ENCODE measurements around the gene MALRD1. TPM values are rescaled to one million over a fixed set of nuclear protein-coding genes. Genes with fewer than 3 reads are reported as not detected.

Gene MALRD1
- total RNA-seq, 4 donors from 2014 or later: 0.33 to 7.5 (median 1.1) TPM

DNA sequence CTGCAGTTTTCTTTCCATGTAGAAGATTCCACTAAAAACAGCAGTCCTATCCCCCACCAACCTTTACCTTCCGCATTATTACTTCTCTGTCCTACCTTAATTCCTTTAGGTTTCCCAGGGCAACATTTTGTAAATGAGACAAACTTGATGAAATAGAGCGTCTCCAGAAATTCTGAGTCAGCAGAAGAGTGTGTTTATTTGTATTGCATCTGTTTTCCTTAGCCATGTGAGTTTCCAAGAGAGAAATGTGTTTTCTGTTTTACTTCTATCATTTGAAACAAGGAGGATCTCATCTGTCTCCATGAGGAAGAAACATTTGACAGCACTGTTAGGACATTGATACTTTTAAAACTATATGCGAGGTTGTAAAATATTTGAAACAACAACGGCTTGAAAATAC is 523.5 kb downstream of the MALRD1 start:
- no peaks in the 10 kb centered on the region for H3K27me3 ChIP-seq
- no peaks in the 10 kb centered on the region for H3K36me3 ChIP-seq
- peaks cover 0 to 30% (median 16%) of the 10 kb centered on the region in 4 donors for H3K4me1 ChIP-seq
- peak overlapping the region in 3 of 4 donors; percentile 48 to 56 (median 54) for H3K27ac ChIP-seq (replicated peaks in 1 of 4)
- no peak for TF ChIP-seq POLR2AphosphoS5 (IDR thresholded peaks at IDR 0.05)
- TF ChIP-seq EP300 (IDR thresholded peaks at IDR 0.05): no peak
- TF ChIP-seq, protein P1, sequence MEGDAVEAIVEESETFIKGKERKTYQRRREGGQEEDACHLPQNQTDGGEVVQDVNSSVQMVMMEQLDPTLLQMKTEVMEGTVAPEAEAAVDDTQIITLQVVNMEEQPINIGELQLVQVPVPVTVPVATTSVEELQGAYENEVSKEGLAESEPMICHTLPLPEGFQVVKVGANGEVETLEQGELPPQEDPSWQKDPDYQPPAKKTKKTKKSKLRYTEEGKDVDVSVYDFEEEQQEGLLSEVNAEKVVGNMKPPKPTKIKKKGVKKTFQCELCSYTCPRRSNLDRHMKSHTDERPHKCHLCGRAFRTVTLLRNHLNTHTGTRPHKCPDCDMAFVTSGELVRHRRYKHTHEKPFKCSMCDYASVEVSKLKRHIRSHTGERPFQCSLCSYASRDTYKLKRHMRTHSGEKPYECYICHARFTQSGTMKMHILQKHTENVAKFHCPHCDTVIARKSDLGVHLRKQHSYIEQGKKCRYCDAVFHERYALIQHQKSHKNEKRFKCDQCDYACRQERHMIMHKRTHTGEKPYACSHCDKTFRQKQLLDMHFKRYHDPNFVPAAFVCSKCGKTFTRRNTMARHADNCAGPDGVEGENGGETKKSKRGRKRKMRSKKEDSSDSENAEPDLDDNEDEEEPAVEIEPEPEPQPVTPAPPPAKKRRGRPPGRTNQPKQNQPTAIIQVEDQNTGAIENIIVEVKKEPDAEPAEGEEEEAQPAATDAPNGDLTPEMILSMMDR (IDR thresholded peaks at IDR 0.05): no peak
- TF ChIP-seq POLR2A (IDR thresholded peaks at IDR 0.05; ENCODE audit: low read depth): no peak
- no peak overlapping the region for H3K4me3 ChIP-seq
- H3K9me3 ChIP-seq: no peaks in the 10 kb centered on the region
- no peak for DNase-seq (ENCODE audit: extremely low spot score)
- intact Hi-C loops (cut with DNase I): no loop called here
- WGBS: 80% methylated on average over 4 of the region's 4 CpGs

DNA sequence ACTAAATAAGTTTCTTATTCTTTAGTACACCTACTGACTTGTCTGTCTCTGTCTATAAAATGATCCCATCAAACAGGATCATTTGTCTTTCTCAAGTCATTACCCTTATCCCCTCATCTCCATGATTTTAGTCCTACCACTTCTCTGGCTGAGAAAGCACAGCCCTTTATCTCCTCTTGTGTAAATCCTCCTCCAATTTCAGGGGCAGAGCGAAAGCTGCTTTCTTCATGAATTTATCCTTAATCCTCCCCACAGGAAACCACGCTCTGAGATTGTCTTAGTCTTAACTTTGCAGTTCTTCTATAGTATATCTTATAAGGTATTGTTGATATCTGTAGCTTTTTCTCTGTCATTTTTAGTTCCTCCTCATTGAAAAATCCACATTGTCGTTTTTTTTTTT is 528.0 kb downstream of the MALRD1 start:
- no peaks in the 10 kb centered on the region for H3K9me3 ChIP-seq
- no peaks in the 10 kb centered on the region for H3K36me3 ChIP-seq
- intact Hi-C loops (cut with DNase I): no loop called here
- no peaks in the 10 kb centered on the region for H3K27me3 ChIP-seq
- no peak overlapping the region for H3K4me3 ChIP-seq
- H3K4me1 ChIP-seq: peaks cover 0 to 14% (median 6%) of the 10 kb centered on the region in 4 donors
- DNase-seq (ENCODE audit: extremely low spot score): no peak
- 82% methylated on average over 3 of the region's 3 CpGs for WGBS
- H3K27ac ChIP-seq (replicated peaks in 1 of 4): no peak overlapping the region
- TF ChIP-seq, protein P1 (IDR thresholded peaks at IDR 0.05): no peak
- TF ChIP-seq EP300 (IDR thresholded peaks at IDR 0.05) (no peak), POLR2AphosphoS5 (IDR thresholded peaks at IDR 0.05) (no peak), POLR2A (IDR thresholded peaks at IDR 0.05; ENCODE audit: low read depth) (no peak)

DNA sequence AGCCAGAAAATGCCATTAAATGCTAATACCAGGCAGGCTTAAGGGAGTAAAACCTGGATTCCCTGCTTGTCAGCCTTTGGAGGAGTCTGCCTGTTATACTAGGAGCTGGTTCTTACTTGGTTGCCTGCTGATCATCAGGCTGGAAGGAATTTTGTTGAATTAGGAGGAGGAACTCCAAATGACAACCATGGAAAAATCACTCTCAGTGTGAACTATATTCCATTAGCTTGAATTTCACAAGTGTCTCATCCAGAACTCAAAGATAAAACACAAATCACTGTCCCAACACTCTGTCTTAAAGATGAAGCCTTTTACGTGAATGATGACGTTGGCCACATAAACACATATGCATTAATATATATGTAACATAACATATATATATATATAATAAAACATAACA is 528.8 kb downstream of the MALRD1 start:
- H3K27ac ChIP-seq (replicated peaks in 1 of 4): no peak overlapping the region
- no peak for DNase-seq (ENCODE audit: extremely low spot score)
- WGBS: 70% methylated on average over 2 of the region's 2 CpGs
- H3K4me3 ChIP-seq: no peak overlapping the region
- TF ChIP-seq, protein P1 (IDR thresholded peaks at IDR 0.05): no peak
- no peak for TF ChIP-seq EP300 (IDR thresholded peaks at IDR 0.05)
- no peak for TF ChIP-seq POLR2AphosphoS5 (IDR thresholded peaks at IDR 0.05)
- TF ChIP-seq POLR2A (IDR thresholded peaks at IDR 0.05; ENCODE audit: low read depth): no peak
- no peaks in the 10 kb centered on the region for H3K27me3 ChIP-seq
- no peaks in the 10 kb centered on the region for H3K36me3 ChIP-seq
- peaks cover 0 to 9% (median 1%) of the 10 kb centered on the region in 4 donors for H3K4me1 ChIP-seq
- intact Hi-C loops (cut with DNase I): no loop called here
- no peaks in the 10 kb centered on the region for H3K9me3 ChIP-seq

DNA sequence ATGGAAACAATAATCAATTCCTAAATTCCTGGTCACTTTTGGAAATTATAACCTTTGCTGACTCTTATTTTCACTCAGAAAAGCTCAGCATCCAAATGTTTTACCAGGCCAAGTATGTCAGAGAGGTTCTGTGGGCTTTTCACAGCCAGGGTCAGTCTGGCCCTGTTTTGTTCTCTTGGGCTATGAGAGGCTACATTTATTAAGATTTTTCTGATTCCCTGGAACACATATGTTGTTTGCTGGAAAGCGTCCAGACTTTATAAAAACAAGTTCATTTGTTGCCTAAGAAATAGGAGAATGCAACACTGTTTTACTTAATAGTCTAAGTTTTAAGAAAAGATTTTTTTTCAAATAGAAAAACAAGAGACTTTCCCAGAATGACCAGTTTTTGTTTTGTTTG is 529.2 kb downstream of the MALRD1 start:
- no peaks in the 10 kb centered on the region for H3K36me3 ChIP-seq
- intact Hi-C loops (cut with DNase I): no loop called here
- no peaks in the 10 kb centered on the region for H3K9me3 ChIP-seq
- DNase-seq (ENCODE audit: extremely low spot score): no peak
- no peaks in the 10 kb centered on the region for H3K27me3 ChIP-seq
- H3K4me3 ChIP-seq: no peak overlapping the region
- no peak for TF ChIP-seq POLR2A (IDR thresholded peaks at IDR 0.05; ENCODE audit: low read depth)
- H3K27ac ChIP-seq (replicated peaks in 1 of 4): no peak overlapping the region
- 30% methylated on average over 1 of the region's 1 CpG for WGBS
- peaks cover 0 to 9% (median 0%) of the 10 kb centered on the region in 4 donors for H3K4me1 ChIP-seq

DNA sequence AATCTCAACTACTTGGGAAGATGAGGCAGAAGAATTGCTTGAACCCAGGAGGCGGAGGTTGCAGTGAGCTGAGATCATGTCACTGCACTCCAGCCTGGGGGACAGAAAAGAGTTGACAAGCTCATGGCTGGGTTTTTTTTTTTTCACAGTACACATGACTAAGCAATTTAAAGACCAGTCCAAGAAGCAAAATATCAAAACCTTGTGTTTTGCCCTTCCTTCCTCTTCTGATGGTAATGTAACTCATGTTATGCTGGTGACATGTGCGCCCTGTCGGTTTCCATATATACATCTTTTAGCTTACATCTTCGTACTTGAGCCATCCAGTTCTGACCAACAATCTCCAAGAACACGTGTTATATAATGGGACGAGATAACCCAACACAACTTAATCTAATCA is 530.0 kb downstream of the MALRD1 start:
- WGBS: 82% methylated on average over 6 of the region's 6 CpGs
- H3K4me1 ChIP-seq: peaks cover 0 to 9% (median 0%) of the 10 kb centered on the region in 4 donors
- H3K27me3 ChIP-seq: no peaks in the 10 kb centered on the region
- TF ChIP-seq POLR2A (IDR thresholded peaks at IDR 0.05; ENCODE audit: low read depth): no peak
- TF ChIP-seq POLR2AphosphoS5 (IDR thresholded peaks at IDR 0.05): no peak
- TF ChIP-seq, protein P1 (IDR thresholded peaks at IDR 0.05): no peak
- no peak for TF ChIP-seq EP300 (IDR thresholded peaks at IDR 0.05)
- H3K27ac ChIP-seq (replicated peaks in 1 of 4): no peak overlapping the region
- intact Hi-C loops (cut with DNase I): no loop called here
- H3K9me3 ChIP-seq: no peaks in the 10 kb centered on the region
- DNase-seq (ENCODE audit: extremely low spot score): no peak
- H3K36me3 ChIP-seq: no peaks in the 10 kb centered on the region
- no peak overlapping the region for H3K4me3 ChIP-seq
